ENCODE results near the gene TKFC. TPM values are rescaled to one million over a fixed set of nuclear protein-coding genes. Genes with fewer than 3 reads are reported as not detected.
A peak's percentile ranks its signal among the peaks of the same experiment; 100 is the strongest.

Gene TKFC
- total RNA-seq, 2 donors from 2014 or later: 39.6 to 41.9 TPM

DNA sequence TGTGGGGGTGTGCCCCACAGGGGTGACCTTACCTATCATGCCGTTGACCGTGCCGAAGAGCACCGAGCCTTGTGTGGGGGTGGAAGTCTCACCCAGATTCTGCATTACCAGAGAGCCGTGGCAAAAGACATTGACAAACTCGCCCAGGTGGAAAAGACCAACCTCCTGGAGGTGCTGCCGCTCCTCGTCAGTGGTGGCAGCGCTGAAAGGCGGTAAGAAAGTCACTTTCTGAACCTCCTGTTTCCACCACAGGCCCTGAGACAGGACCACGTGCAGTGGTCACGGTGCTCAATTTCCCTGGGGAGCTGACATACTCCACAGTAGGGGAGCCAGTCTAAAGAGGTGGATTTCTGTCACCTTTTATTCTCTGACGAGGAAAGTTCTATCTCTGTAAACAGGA is 30.5 kb upstream of the TKFC start:
- peaks cover 20% of the 10 kb centered on the region for H3K4me1 Mint-ChIP-seq

DNA sequence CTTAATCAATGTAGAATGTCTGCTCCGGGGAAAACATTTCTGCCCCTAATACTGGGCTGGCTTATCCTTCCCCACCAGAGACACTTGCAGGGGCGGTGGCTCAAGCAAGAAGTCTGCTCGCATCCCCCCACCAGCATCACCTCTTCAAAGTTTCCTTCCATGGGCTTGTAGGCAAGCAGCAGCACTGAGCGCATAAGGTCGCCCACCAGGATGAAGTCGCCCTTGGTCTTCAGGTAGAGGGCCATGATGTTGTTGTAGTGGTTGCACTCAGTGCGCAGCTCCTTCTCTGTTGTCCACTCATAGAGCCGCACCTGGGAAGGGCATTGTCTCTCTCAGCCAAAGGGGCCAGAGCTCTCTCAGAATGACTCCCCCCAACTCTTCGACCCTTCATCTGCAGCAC is 29.3 kb upstream of the TKFC start:
- ATAC-seq (no peak), DNase-seq (no peak)
- no peaks in the 10 kb centered on the region for H3K9me3 ChIP-seq (ENCODE audit: control insufficient read depth, low read length, poor library complexity, severe bottlenecking)
- H3K27me3 Mint-ChIP-seq: no peaks in the 10 kb centered on the region
- no peak overlapping the region for H3K27ac Mint-ChIP-seq
- H3K4me1 Mint-ChIP-seq: peaks cover 14% of the 10 kb centered on the region
- no peak overlapping the region for H3K4me3 Mint-ChIP-seq
- H3K36me3 Mint-ChIP-seq (ENCODE audit: low read depth): peaks cover 11% of the 10 kb centered on the region

More for the DNA sequence above, 30.5 kb upstream of the TKFC start:
- DNase-seq: no peak
- H3K4me3 Mint-ChIP-seq: no peak overlapping the region
- no peaks in the 10 kb centered on the region for H3K9me3 ChIP-seq (ENCODE audit: control insufficient read depth, low read length, poor library complexity, severe bottlenecking)
- peaks cover 12% of the 10 kb centered on the region for H3K36me3 Mint-ChIP-seq (ENCODE audit: low read depth)
- ATAC-seq: no peak
- no peak overlapping the region for H3K27ac Mint-ChIP-seq
- no peaks in the 10 kb centered on the region for H3K27me3 Mint-ChIP-seq

DNA sequence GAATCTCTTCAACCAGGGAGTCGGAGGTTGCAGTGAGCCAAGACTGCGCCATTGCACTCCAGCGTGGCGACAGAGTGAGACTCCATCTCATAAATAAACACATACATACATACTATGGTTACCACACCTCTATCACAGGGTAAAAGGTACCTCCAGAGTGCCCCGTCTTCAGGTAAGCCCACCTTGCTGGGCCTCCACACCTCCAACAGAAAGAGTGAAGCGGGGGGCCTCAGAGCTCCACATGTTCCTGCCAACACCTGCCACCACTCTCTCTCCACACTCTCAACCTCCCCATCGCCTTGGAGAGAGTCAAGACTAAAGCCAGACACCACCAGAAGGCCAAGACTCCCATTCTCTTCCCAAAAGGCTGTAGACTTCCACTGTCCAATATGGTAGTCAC is 27.6 kb upstream of the TKFC start:
- H3K4me1 Mint-ChIP-seq: peaks cover 1% of the 10 kb centered on the region
- H3K4me3 Mint-ChIP-seq: no peak overlapping the region
- no peak for ATAC-seq
- no peak for DNase-seq
- no peak overlapping the region for H3K27ac Mint-ChIP-seq
- no peaks in the 10 kb centered on the region for H3K27me3 Mint-ChIP-seq
- no peaks in the 10 kb centered on the region for H3K9me3 ChIP-seq (ENCODE audit: control insufficient read depth, low read length, poor library complexity, severe bottlenecking)
- H3K36me3 Mint-ChIP-seq (ENCODE audit: low read depth): peaks cover 8% of the 10 kb centered on the region

DNA sequence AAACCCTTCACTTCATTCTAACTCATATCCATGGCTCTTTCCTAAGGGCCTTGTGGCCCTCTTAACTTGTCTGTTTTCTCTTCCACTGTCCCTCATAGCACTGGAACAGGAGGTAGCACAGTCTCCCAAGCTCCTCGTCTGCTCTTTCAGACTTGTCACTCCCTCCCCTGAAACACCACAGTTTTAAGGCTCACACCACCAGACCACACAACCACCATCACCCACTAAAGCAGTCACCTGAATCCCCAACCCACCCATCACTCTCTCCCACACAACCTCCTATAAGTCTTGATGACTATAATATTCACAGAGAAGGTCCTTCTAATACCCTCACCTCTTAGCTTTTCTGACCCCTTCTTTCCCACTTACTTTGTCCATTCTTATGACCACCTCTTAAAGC is 26.8 kb upstream of the TKFC start:
- H3K36me3 Mint-ChIP-seq (ENCODE audit: low read depth): peaks cover 9% of the 10 kb centered on the region

DNA sequence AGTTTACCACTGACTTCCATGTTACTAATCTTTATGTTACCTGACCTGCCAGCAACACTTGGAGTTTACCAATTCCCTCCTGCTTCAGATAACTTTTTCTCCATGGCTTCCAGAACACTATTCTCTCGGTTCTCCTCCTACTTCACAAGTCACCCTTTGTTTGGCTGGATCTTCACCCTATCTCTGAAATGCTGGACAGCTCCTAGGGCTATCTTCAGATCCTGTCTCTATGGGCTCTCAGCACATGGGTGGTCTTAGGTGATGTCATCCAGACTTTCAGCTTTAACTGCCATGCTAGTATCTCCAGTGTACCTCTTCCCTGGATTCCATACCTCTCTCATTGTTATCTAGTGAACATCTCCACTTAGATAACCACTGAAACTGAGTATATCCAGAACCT is 25.7 kb upstream of the TKFC start:
- no peaks in the 10 kb centered on the region for H3K27me3 Mint-ChIP-seq
- DNase-seq (no peak), ATAC-seq (no peak)
- peaks cover 6% of the 10 kb centered on the region for H3K36me3 Mint-ChIP-seq (ENCODE audit: low read depth)
- no peak overlapping the region for H3K27ac Mint-ChIP-seq
- H3K4me3 Mint-ChIP-seq: no peak overlapping the region
- H3K9me3 ChIP-seq (ENCODE audit: control insufficient read depth, low read length, poor library complexity, severe bottlenecking): no peaks in the 10 kb centered on the region
- H3K4me1 Mint-ChIP-seq: no peaks in the 10 kb centered on the region

More for the DNA sequence above, 26.8 kb upstream of the TKFC start:
- DNase-seq (no peak), ATAC-seq (no peak)
- no peak overlapping the region for H3K27ac Mint-ChIP-seq
- no peak overlapping the region for H3K4me3 Mint-ChIP-seq
- no peaks in the 10 kb centered on the region for H3K9me3 ChIP-seq (ENCODE audit: control insufficient read depth, low read length, poor library complexity, severe bottlenecking)
- no peaks in the 10 kb centered on the region for H3K4me1 Mint-ChIP-seq
- H3K27me3 Mint-ChIP-seq: no peaks in the 10 kb centered on the region

DNA sequence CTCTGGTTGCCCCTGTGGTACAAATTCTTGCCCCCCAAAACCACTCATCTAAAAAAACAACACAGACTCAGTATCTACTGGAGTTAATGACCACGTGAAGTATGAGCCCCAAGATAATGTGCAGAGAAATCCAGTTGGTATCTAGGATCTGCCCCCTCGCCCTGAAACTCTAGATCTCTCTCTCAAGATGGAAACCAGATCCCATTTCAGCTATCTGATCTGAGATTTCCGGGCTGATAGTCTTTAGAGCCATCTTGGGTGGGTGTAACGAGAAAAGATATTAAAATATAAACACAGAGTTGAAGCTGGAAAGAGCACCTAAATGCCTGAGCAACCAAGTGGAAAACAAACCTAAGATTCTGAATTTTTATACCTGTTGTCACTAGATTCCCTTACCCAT is 23.9 kb upstream of the TKFC start:
- ATAC-seq (no peak), DNase-seq (no peak)
- no peaks in the 10 kb centered on the region for H3K4me1 Mint-ChIP-seq
- H3K9me3 ChIP-seq (ENCODE audit: control insufficient read depth, low read length, poor library complexity, severe bottlenecking): no peaks in the 10 kb centered on the region
- no peak overlapping the region for H3K4me3 Mint-ChIP-seq
- peaks cover 8% of the 10 kb centered on the region for H3K36me3 Mint-ChIP-seq (ENCODE audit: low read depth)
- H3K27me3 Mint-ChIP-seq: no peaks in the 10 kb centered on the region
- no peak overlapping the region for H3K27ac Mint-ChIP-seq

DNA sequence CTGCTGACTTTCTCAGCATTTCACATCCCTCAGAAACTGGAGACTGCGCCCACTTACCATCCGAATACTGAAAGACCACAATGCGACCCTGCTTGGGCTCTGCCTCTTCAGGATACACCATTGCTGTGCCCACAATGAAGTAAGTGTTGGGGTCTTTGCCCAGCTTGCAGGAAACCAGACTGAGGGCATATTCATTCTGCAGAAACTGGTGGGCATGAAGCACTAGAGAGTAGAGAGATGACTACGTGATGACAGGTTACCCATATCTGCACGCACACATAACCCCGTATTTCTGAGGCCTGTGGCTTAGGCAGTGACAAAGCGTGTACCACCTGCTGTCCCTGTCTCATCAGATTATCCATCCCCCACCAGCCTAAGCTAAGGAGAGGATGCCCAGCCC is 23.3 kb upstream of the TKFC start:
- DNase-seq (no peak), ATAC-seq (no peak)
- H3K4me3 Mint-ChIP-seq: no peak overlapping the region
- no peaks in the 10 kb centered on the region for H3K4me1 Mint-ChIP-seq
- H3K36me3 Mint-ChIP-seq (ENCODE audit: low read depth): peaks cover 6% of the 10 kb centered on the region
- H3K9me3 ChIP-seq (ENCODE audit: control insufficient read depth, low read length, poor library complexity, severe bottlenecking): no peaks in the 10 kb centered on the region
- no peaks in the 10 kb centered on the region for H3K27me3 Mint-ChIP-seq
- H3K27ac Mint-ChIP-seq: no peak overlapping the region

DNA sequence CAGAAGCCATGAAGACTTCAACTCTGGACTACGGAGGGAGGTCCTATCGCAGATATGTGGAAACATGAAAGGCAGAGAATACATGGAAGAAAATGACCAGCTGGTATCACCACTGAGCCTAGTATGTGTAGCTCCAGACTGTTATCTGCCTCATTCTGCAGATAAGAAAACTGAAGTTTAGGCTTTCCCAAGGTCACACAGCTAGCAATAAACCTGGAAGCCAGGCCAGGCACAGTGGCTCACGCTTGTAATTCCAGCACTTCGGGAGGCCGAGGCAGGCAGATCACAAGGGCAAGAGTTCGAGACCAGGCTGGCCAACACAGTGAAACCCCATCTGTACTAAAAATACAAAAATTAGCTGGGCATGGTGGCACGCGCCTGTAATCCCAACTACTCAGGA is 22.3 kb upstream of the TKFC start:
- H3K9me3 ChIP-seq (ENCODE audit: control insufficient read depth, low read length, poor library complexity, severe bottlenecking): no peaks in the 10 kb centered on the region
- H3K27me3 Mint-ChIP-seq: no peaks in the 10 kb centered on the region
- H3K4me3 Mint-ChIP-seq: no peak overlapping the region
- no peak for ATAC-seq
- no peak overlapping the region for H3K27ac Mint-ChIP-seq
- peaks cover 6% of the 10 kb centered on the region for H3K36me3 Mint-ChIP-seq (ENCODE audit: low read depth)
- no peak for DNase-seq
- H3K4me1 Mint-ChIP-seq: no peaks in the 10 kb centered on the region

DNA sequence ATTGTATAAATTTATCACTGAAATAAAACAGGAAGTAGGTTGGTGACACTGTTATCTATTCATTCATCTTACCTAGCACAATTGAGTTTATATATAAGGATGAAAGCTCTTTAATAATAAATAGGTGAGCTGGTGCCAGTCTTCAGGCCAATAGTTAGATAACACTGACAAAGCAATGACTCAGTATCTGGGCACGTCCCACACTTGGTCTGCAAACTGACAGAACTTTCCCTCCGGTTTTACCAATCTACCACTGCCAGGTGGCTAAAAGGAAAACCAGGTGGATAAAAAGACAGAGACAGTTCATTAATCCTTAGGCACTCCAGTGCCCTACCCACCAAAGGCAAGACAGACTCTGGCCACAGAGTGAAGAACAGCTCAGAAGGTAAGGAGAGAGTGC is 17.8 kb upstream of the TKFC start:
- no peaks in the 10 kb centered on the region for H3K9me3 ChIP-seq (ENCODE audit: control insufficient read depth, low read length, poor library complexity, severe bottlenecking)
- ATAC-seq (no peak), DNase-seq (no peak)
- Mint-ChIP-seq H3K27ac (no peak overlapping the region), H3K27me3 (no peaks in the 10 kb centered on the region), H3K36me3 (ENCODE audit: low read depth) (peaks cover 6% of the 10 kb centered on the region), H3K4me1 (no peaks in the 10 kb centered on the region), H3K4me3 (no peak overlapping the region)

DNA sequence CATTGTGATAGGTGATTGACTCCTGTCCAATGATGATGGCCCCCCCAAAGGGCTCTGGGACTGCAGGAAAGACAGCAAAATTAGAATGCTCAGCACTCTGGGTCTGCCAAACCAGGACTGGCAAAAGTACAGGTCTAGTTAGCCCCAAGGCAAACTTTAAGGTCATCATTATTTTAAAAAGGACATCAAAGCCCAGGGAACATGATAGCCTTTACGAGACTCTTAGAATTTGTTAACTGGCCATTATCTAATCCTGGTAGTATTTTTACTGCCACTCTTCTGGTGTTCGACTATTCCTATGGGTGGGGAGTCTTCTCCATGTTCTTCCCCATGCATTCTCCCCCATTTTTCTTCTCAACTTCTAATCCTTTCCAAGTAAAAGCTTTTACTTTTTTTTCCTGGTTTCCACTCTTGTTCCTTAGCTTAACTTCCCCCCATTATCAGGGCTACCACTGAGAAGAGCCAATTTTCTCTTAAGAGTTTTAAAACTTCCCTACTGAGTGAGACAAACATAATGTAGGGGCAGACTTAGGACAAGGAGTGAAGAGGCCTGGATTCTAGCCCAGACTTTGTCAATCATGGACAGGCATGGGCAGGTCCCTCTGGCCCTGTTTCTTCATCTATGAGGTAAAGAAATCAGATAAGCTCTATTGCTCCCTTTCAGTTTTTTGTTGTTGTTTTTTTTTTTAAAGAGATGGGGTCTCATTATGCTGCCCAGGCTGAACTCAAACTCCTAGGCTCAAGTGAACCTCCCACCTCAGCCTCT is 7.2 kb upstream of the TKFC start:
- DNase-seq: no peak
- Mint-ChIP-seq H3K4me3 (no peak overlapping the region), H3K36me3 (ENCODE audit: low read depth) (peaks cover 11% of the 10 kb centered on the region), H3K4me1 (peaks cover 20% of the 10 kb centered on the region), H3K27me3 (no peaks in the 10 kb centered on the region), H3K27ac (no peak overlapping the region)
- no peak for ATAC-seq
- no peaks in the 10 kb centered on the region for H3K9me3 ChIP-seq (ENCODE audit: control insufficient read depth, low read length, poor library complexity, severe bottlenecking)

DNA sequence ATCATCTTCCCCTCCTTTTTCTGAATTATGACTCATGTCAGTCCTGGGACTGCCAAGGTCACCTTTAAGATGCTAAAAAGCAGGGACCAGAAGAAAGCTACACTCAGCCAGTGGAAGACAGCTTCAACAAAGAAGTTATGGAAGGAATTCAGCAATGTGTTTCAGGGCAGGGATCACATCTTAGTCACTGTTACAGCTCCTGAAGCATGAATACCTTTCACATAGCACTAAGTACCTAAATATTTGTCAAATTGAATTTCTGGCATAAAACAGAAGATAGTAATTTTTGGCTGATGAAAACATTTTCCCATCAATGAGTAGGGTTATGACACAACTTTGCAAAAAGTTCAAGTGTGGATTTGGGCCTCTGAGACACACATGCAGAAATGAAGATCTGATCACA is 5.4 kb upstream of the TKFC start:
- no peaks in the 10 kb centered on the region for H3K27me3 Mint-ChIP-seq
- no peak overlapping the region for H3K27ac Mint-ChIP-seq
- ATAC-seq (no peak), DNase-seq (no peak)
- H3K4me3 Mint-ChIP-seq: no peak overlapping the region
- H3K4me1 Mint-ChIP-seq: peaks cover 37% of the 10 kb centered on the region
- no peaks in the 10 kb centered on the region for H3K9me3 ChIP-seq (ENCODE audit: control insufficient read depth, low read length, poor library complexity, severe bottlenecking)
- H3K36me3 Mint-ChIP-seq (ENCODE audit: low read depth): peaks cover 12% of the 10 kb centered on the region

DNA sequence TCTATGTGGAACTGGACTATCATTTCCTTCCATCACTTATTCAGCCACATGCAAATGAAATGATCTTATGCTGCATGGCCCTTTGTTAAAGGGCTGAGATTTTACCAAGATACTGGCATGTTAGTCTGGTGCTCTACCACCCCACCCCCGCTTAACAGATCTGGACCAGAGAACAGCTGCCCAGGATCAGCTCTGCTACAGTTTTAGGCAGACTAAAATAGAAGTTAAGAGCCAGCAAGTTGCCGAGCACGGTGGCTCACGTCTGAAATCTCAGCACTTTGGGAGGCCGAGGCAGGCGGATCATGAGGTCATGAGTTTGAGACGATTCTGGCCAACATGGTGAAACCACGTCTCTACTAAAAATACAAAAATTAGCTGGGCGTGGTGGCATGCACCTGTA is 4.7 kb upstream of the TKFC start:
- peaks cover 10% of the 10 kb centered on the region for H3K36me3 Mint-ChIP-seq (ENCODE audit: low read depth)
- DNase-seq (no peak), ATAC-seq (no peak)
- H3K4me3 Mint-ChIP-seq: no peak overlapping the region
- H3K9me3 ChIP-seq (ENCODE audit: control insufficient read depth, low read length, poor library complexity, severe bottlenecking): no peaks in the 10 kb centered on the region
- no peaks in the 10 kb centered on the region for H3K27me3 Mint-ChIP-seq
- no peak overlapping the region for H3K27ac Mint-ChIP-seq
- H3K4me1 Mint-ChIP-seq: peaks cover 38% of the 10 kb centered on the region

DNA sequence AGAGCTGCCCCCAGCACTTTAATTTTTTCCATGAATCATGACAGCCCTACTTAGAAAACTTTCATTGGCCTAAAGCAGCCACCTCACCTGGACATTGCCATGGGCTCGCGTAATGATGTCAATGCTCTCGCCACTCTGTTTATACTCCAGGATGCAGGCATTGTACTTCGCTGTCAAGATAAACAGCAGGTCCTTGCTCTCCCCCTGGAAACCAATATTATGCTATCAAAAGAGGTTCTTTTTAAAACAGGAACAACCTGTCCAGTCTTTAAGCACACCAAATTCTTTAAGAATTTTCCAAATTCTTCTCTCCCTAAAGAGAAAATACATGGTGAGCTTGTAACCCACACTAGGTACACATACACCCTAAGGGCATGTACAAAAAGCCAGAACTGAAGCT is 3.2 kb upstream of the TKFC start:
- Mint-ChIP-seq H3K36me3 (ENCODE audit: low read depth) (peaks cover 7% of the 10 kb centered on the region), H3K27ac (peak overlapping the region; percentile 98), H3K4me1 (peaks cover 42% of the 10 kb centered on the region), H3K27me3 (no peaks in the 10 kb centered on the region), H3K4me3 (no peak overlapping the region)
- ATAC-seq: no peak
- no peak for DNase-seq
- no peaks in the 10 kb centered on the region for H3K9me3 ChIP-seq (ENCODE audit: control insufficient read depth, low read length, poor library complexity, severe bottlenecking)

DNA sequence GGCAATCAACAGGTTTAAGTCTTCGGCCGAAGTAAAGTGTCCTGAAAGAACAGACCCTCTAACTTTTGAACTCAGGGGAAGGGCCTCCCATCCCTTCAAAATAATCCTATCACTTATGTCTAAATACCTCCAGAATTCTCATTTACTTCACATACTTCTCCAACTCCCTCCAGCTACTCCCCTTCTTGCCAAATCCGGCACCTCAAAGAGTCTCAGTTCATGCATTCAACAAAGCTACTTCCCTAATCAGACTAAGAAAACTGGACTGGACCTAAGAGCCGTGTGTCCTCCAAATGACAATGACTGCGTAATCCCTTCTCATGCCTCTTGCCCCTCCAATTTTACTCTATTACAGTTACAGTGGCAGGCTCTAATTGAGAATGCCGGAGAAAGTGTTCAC is 1.4 kb upstream of the TKFC start:
- no peaks in the 10 kb centered on the region for H3K9me3 ChIP-seq (ENCODE audit: control insufficient read depth, low read length, poor library complexity, severe bottlenecking)
- ATAC-seq: no peak
- no peak for DNase-seq
- Mint-ChIP-seq H3K4me3 (peak overlapping the region; percentile 94), H3K36me3 (ENCODE audit: low read depth) (peaks cover 7% of the 10 kb centered on the region), H3K27me3 (no peaks in the 10 kb centered on the region), H3K4me1 (peaks cover 41% of the 10 kb centered on the region), H3K27ac (peak overlapping the region; percentile 98)

Data from T-helper 17 cell (primary cell).